Lower leg skin (tissue), 4 donors: Measurements from ENCODE around the gene PLD5. TPM values are rescaled to one million over a fixed set of nuclear protein-coding genes. Genes with fewer than 3 reads are reported as not detected.
"Not testable (repeated sequence)": the region's sequence is repeated elsewhere in the genome, so short reads cannot be mapped to it uniquely, and the experiment has no call there.

Experiments used
- DNase-seq, 2 donors: peaks; one replicate each; pipeline ENCODE4 v3.0.0-alpha.2; 2019; ENCODE audit warnings: low spot score in 2 of 2
- H3K4me3 ChIP-seq: fragments of 200-600 bp; sonication (generic); 2 replicates; pipeline ENCODE4 v1.5.1; 2017; ENCODE audit warnings: mild to moderate bottlenecking, low read depth; ENCODE audit not compliant: poor library complexity, severe bottlenecking
- CTCF ChIP-seq, 3 donors: fragments of 450-650 bp; IDR thresholded peaks; one replicate each; pipeline ENCODE4 v1.5.1; 2016; ENCODE audit warnings: antibody characterized with exemption in 3 of 3, mild to moderate bottlenecking in 3 of 3, moderate library complexity in 2 of 3
- POLR2A ChIP-seq, 2 donors: fragments of 450-650 bp; IDR thresholded peaks; one replicate each; pipeline ENCODE4 v1.6.1; 2016 to 2017; ENCODE audit warnings: antibody characterized with exemption in 2 of 2, mild to moderate bottlenecking in 1 of 2, moderate library complexity in 1 of 2
- whole genome bisulfite sequencing, 2 donors: methylation state at CpG; one replicate each; pipeline ENCODE4 v1.1.5; 2018; 5-methylcytosine and 5-hydroxymethylcytosine counted together
- intact Hi-C: fragments of 100-400 bp; cut with DNase I; formaldehyde crosslinking; loops from one replicate; pipeline ENCODE4 v1.15.0; 2023; ENCODE audit warnings: low total_unique reads
- total RNA-seq, 4 donors: library from RNA; depleted of rRNA; stranded (reverse); fragments of >200 nt; gene quantifications; one replicate each; pipeline ENCODE4 v1.1.0, GENCODE V29; 2016

PLD5 gene
- total RNA-seq, 4 donors from 2014 or later: 0.17 to 0.32 (median 0.25) TPM; not detected in 1

DNA sequence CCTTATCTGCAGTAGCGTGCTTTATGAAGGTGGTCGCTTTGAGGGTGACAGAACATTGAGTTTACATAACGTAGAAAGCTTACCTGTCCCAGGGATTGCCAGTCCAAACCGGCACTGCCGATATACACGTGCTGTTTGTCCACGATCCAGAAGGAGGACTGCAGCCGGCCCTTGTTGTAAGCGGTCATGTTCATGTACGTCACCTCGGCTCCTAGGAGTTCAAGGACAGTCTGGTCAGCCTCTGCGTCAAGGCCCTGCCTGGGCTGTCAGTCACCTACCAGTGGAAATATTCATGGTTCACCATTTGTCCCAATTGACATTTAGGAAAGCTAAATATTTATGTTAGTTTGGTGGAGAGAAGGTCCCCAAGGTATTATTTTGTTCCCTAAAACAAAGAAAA is 304.6 kb downstream of the PLD5 start:
- no peak overlapping the region for H3K4me3 ChIP-seq
- TF ChIP-seq CTCF (IDR thresholded peaks at IDR 0.05) (no peak), POLR2A (IDR thresholded peaks at IDR 0.05) (no peak)
- no peak for DNase-seq
- intact Hi-C loops: no loop called here
- WGBS, 2 donors: 90 to 94% methylated on average over 12 of the region's 12 CpGs

GRCh38 chr1:242219298-242219901 is 305.1 kb downstream of the PLD5 start:
- intact Hi-C loops: no loop called here
- no peak for TF ChIP-seq CTCF (IDR thresholded peaks at IDR 0.05)
- no peak for TF ChIP-seq POLR2A (IDR thresholded peaks at IDR 0.05)
- DNase-seq: no peak
- H3K4me3 ChIP-seq: no peak overlapping the region
- WGBS, 2 donors: 85 to 89% methylated on average over 2 of the region's 2 CpGs

GRCh38 chr1:242216368-242216767 is 308.1 kb downstream of the PLD5 start:
- intact Hi-C loops: no loop called here
- 81 to 86% methylated on average over 4 of the region's 4 CpGs for WGBS, 2 donors
- H3K4me3 ChIP-seq: no peak overlapping the region
- no peak for DNase-seq
- TF ChIP-seq POLR2A (IDR thresholded peaks at IDR 0.05) (no peak), CTCF (IDR thresholded peaks at IDR 0.05) (no peak)

DNA sequence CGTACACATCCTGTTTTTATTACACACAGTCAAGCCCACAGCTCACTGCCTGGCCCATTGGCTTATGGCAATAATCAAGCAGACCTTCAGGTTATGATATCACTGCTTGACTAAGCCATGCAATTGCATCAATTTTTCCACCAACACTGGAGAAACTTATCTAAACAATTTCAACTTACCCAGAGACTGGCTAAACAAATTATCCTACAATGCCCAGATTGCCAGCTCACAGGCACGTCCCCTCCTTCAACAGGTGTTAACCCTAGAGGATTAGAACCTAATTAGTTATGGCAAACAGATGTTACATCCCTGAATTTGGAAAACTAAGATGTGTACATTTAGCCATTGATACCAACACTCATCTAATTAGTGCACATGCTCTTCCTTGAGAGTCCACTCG is 310.0 kb downstream of the PLD5 start:
- H3K4me3 ChIP-seq, DNase-seq, intact Hi-C loops: not testable (repeated sequence)
- WGBS, 2 donors: 68 to 70% methylated on average over 3 of the region's 3 CpGs

GRCh38 chr1:242212961-242213360 is 311.5 kb downstream of the PLD5 start:
- WGBS, 2 donors: 65 to 69% methylated on average over 4 of the region's 4 CpGs
- intact Hi-C loops, DNase-seq, H3K4me3 ChIP-seq: not testable (repeated sequence)

GRCh38 chr1:242212401-242212800 is 312.1 kb downstream of the PLD5 start:
- no peak for DNase-seq
- H3K4me3 ChIP-seq: no peak overlapping the region
- TF ChIP-seq CTCF (IDR thresholded peaks at IDR 0.05) (no peak), POLR2A (IDR thresholded peaks at IDR 0.05) (no peak)
- 75 to 77% methylated on average over 12 of the region's 12 CpGs for WGBS, 2 donors
- intact Hi-C loops: no loop called here
